Tibial artery (tissue), 4 donors: ENCODE measurements around the gene GAB1.

Source experiments
- DNase-seq, 2 donors: peaks; one replicate each; pipeline ENCODE4 v3.0.0-alpha.2; 2019
- H3K27ac ChIP-seq, 2 donors: fragments of 200-600 bp; sonication (generic) in 1 of 2; 1 replicate in 1 of 2; 2 replicates in 1 of 2; pipeline ENCODE4 v1.5.1; 2018 to 2019; ENCODE audit warnings: mild to moderate bottlenecking in 1 of 2
- H3K27me3 ChIP-seq, 2 donors: fragments of 200-600 bp; sonication (generic) in 1 of 2; one replicate each; pipeline versions ENCODE4 v1.5.1 to v1.6.0; 2016 to 2019
- H3K36me3 ChIP-seq, 3 donors: fragments of 200-600 bp; sonication (generic) in 2 of 3; one replicate each; pipeline ENCODE4 v1.5.1; 2016 to 2019; ENCODE audit warnings: mild to moderate bottlenecking in 2 of 3
- H3K4me1 ChIP-seq, 4 donors: fragments of 200-600 bp; sonication (generic) in 2 of 4; 1 replicate in 3 of 4; 2 replicates in 1 of 4; pipeline ENCODE4 v1.5.1; 2016 to 2019
- H3K4me3 ChIP-seq, 2 donors: fragments of 200-600 bp; sonication (generic) in 1 of 2; 1 replicate in 1 of 2; 2 replicates in 1 of 2; pipeline ENCODE4 v1.5.1; 2018 to 2019; ENCODE audit warnings: mild to moderate bottlenecking in 2 of 2
- H3K9me3 ChIP-seq, 3 donors: fragments of 200-600 bp; sonication (generic) in 1 of 3; one replicate each; pipeline ENCODE4 v1.5.1; 2016 to 2019
- intact Hi-C: fragments of 100-400 bp; cut with DNase I; formaldehyde crosslinking; loops from one replicate; pipeline ENCODE4 v1.15.0; 2023; ENCODE audit warnings: low total_unique reads
- TF ChIP-seq, protein P1 (sequence below), 2 experiments: fragments of 200-600 bp in 1 of 2; fragments of 450-650 bp in 1 of 2; IDR thresholded peaks; one replicate each; pipeline ENCODE4 v1.5.1; 2017 to 2019; ENCODE audit warnings: antibody characterized with exemption in 2 of 2, mild to moderate bottlenecking in 1 of 2, moderate library complexity in 1 of 2

The GAB1 gene

DNA sequence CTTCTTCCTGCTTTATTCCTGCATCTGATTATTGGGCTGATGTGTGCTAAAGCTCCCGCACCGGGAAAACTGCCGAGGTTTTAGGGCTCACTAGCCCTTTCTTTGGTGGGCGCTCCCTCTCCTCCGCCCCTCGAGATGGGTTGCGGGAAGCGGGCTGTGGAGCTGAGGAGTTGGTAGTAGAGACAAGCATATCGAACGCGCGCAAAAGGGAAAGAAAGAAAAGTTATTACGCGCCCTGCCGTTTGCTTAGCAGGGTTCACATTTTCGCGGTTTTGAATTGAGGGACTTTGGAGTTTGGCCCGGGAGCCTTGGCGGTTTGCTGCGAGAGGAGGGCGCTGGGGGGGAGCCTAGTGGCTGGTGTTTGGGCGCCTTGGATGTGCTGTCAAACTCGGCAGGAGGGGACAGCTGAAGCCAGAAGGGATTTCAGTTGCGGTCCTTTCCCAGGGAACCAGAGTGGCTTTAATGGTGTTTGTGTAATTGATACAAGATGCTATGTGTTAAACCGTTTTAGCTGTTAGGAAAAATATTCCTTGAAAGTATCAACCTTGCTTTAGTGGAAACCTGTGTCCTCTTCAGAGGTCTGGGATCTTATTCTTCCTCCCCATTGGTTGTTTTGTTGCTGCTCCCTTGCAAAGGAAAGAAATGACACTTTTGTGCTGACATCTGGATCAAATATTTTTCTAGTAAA, 1.1 kb downstream of the GAB1 start:
- Histone ChIP-seq H3K27ac (peak overlapping the region; percentile 89 to 98), H3K4me3 (peak overlapping the region; percentile 62 to 97), H3K9me3 (no peaks in the 10 kb centered on the region), H3K27me3 (no peaks in the 10 kb centered on the region), H3K36me3 (no peaks in the 10 kb centered on the region), H3K4me1 (peaks cover 0 to 44% (median 16%) of the 10 kb centered on the region in 4 donors)
- TF ChIP-seq, protein P1, sequence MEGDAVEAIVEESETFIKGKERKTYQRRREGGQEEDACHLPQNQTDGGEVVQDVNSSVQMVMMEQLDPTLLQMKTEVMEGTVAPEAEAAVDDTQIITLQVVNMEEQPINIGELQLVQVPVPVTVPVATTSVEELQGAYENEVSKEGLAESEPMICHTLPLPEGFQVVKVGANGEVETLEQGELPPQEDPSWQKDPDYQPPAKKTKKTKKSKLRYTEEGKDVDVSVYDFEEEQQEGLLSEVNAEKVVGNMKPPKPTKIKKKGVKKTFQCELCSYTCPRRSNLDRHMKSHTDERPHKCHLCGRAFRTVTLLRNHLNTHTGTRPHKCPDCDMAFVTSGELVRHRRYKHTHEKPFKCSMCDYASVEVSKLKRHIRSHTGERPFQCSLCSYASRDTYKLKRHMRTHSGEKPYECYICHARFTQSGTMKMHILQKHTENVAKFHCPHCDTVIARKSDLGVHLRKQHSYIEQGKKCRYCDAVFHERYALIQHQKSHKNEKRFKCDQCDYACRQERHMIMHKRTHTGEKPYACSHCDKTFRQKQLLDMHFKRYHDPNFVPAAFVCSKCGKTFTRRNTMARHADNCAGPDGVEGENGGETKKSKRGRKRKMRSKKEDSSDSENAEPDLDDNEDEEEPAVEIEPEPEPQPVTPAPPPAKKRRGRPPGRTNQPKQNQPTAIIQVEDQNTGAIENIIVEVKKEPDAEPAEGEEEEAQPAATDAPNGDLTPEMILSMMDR (IDR thresholded peaks at IDR 0.05), result no peak
- intact Hi-C loops, result loop anchor here (2.0 to 10.0 kb wide), 4 partner anchors 39 to 147 kb away; no protein-coding TSS in a partner anchor
- DNase-seq, result peak; percentile 49 to 83

DNA sequence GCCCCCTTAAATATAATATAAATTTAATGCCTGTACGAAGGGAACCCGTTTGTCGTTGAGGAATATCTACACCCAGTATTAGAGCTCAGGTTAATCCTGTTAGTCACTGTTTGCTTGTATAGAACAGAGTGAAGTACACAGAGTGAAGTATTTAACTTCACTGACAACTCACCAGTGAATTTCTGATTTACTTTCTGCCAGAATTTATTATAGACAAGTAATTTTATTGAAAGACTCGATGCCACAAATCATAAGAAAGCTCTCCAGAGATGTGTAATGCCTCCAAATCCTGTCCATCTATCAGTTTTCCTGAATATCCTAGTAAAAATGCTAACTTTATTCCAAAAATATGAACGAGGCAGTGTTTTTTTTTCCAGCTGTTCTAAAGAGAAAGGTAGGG, 1.6 kb downstream of the GAB1 start:
- Histone ChIP-seq H3K4me1 (peaks cover 0 to 44% (median 21%) of the 10 kb centered on the region in 4 donors), H3K27me3 (no peaks in the 10 kb centered on the region), H3K4me3 (peak overlapping the region; percentile 62 to 97), H3K9me3 (no peaks in the 10 kb centered on the region), H3K27ac (peak overlapping the region; percentile 89 to 98), H3K36me3 (no peaks in the 10 kb centered on the region)
- intact Hi-C loops, result loop anchor here (5.0 to 10.0 kb wide), 3 partner anchors 59 to 146 kb away; no protein-coding TSS in a partner anchor
- no peak for DNase-seq
- TF ChIP-seq, protein P1 (IDR thresholded peaks at IDR 0.05), result no peak

DNA sequence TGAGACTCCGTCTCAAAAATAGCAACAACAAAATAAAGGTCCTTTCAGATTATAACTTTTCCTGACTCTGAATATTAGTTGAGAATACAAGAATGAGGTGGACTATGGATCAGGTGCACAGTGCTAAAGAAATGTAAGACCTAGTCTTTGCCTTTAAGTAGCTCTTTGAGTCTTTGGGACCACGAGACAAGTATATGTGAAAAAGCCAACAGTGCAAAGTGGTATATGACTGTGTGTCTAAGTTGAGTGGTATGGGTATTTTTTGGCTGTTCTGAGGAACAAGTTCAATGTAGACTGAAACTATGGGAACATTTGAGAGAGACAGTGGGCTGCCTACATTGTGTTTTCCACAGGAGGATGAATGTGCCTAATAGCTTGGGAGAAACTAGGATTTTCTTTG, 2.8 kb downstream of the GAB1 start:
- Histone ChIP-seq H3K27me3 (no peaks in the 10 kb centered on the region), H3K4me1 (peaks cover 0 to 44% (median 31%) of the 10 kb centered on the region in 4 donors), H3K9me3 (no peaks in the 10 kb centered on the region), H3K4me3 (peak overlapping the region in 1 of 2 donors; percentile 62), H3K27ac (peak overlapping the region; percentile 89 to 98), H3K36me3 (no peaks in the 10 kb centered on the region)
- intact Hi-C loops, result loop anchor here (5.0 to 10.0 kb wide), 3 partner anchors 58 to 145 kb away; no protein-coding TSS in a partner anchor
- TF ChIP-seq, protein P1 (IDR thresholded peaks at IDR 0.05), result no peak
- DNase-seq, result no peak

DNA sequence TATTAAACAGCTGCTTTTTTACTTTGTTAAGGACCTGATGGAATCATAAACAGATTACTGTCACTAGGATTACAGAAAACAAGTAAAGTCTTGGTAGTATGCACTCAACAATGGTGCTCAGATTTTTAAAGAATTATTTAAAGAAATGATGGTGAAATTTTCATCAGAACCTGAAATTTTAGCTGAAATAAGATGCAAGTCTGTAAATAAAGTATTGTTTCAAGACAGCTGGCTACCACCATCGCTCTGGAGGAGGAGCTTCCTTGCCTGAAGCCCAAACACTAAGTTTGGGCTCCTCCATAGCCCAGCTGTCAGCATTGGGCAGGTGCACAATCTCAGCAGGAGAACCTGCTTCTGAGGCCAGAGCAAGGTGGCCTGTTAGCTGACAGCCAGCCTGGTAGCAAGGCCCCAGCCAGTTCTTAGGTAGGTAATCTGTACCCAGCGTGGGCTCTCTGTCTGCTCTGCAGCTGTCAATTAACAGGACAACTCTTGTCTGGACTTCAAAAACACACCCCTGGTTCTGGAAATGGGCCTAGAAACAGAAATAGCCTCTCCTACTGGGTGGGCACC, 4.6 kb downstream of the GAB1 start:
- DNase-seq, result no peak
- no peaks in the 10 kb centered on the region for H3K36me3 ChIP-seq
- H3K27me3 ChIP-seq, result no peaks in the 10 kb centered on the region
- H3K27ac ChIP-seq, result peak overlapping the region; percentile 29 to 89
- H3K9me3 ChIP-seq, result no peaks in the 10 kb centered on the region
- intact Hi-C loops, result no loop called here
- H3K4me1 ChIP-seq, result peaks cover 0 to 44% (median 34%) of the 10 kb centered on the region in 4 donors
- H3K4me3 ChIP-seq, result no peak overlapping the region
- TF ChIP-seq, protein P1 (IDR thresholded peaks at IDR 0.05), result no peak

DNA sequence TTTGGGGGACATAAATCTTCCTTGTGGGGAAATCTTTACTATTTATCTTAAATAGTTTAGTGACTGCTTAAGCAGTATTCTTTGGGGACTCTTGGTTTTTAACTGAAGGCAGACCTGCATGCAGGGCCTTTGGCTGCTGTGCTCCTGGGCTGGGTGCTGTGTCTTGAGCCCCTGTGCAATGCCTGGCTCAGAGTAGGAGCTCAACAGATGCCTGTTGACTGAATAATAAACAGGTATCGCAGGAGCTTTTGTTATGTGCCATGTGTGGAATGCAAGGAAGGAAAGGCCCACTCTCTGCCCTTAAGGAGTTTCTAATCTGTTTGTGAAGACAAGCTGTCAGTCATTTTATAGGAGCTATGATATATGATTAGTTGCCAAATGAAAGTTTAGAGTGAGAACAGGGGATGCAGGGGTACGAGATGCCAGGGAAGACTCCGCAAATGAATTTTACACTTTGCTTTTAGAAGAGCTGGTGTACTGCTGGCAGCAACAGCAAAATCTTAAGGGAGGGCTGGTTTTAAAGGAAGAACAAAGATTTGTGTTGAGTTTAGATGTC, 6.7 kb downstream of the GAB1 start:
- no peak for DNase-seq
- no peak overlapping the region for H3K27ac ChIP-seq
- H3K4me1 ChIP-seq, result peaks cover 0 to 41% (median 36%) of the 10 kb centered on the region in 4 donors
- intact Hi-C loops, result no loop called here
- TF ChIP-seq, protein P1 (IDR thresholded peaks at IDR 0.05), result no peak
- no peaks in the 10 kb centered on the region for H3K36me3 ChIP-seq
- H3K27me3 ChIP-seq, result no peaks in the 10 kb centered on the region
- H3K9me3 ChIP-seq, result no peaks in the 10 kb centered on the region
- H3K4me3 ChIP-seq, result no peak overlapping the region
